Activated CD8-positive, alpha-beta T cell treated with anti-CD3 and anti-CD28 coated beads, Interleukin-2, amount 10 ng/mL, durations not matched to agents 7 days and 5 days (primary cell): ENCODE measurements around the gene MMP12. TPM values are rescaled to one million over a fixed set of nuclear protein-coding genes. Genes with fewer than 3 reads are reported as not detected.
A peak's percentile ranks its signal among the peaks of the same experiment; 100 is the strongest.

Experiments used
- ATAC-seq: fragments of 150-1000 bp; cut with Tn5 transposase; one replicate; pipeline ENCODE4 v1.10.0; 2021; ENCODE audit warnings: moderate library complexity
- CTCF ChIA-PET: fragments of 350-600 bp; sonication (Branson Sonifier 250); formaldehyde crosslinking; loops from one replicate; lab custom pipeline; 2021; ENCODE audit warnings: antibody characterized with exemption; lab: Charles Lee
- POLR2A ChIA-PET: fragments of 350-600 bp; sonication (Branson Sonifier 250); formaldehyde crosslinking; loops from one replicate; lab custom pipeline; 2021; ENCODE audit warnings: antibody characterized with exemption; lab: Charles Lee
- DNase-seq: peaks from one replicate; pipeline ENCODE4 v3.0.0-alpha.2; 2020
- H3K27ac Mint-ChIP-seq: one replicate; pipeline ENCODE4 v1.8.0; 2021; ENCODE audit warnings: mild to moderate bottlenecking, mixed read lengths
- H3K27me3 Mint-ChIP-seq: one replicate; pipeline ENCODE4 v1.8.0; 2021; ENCODE audit warnings: low read depth, mixed read lengths
- H3K36me3 Mint-ChIP-seq: one replicate; pipeline ENCODE4 v1.8.0; 2021; ENCODE audit warnings: low read depth, mixed read lengths
- H3K4me1 Mint-ChIP-seq: one replicate; pipeline ENCODE4 v1.8.0; 2021; ENCODE audit warnings: low read depth, mixed read lengths
- H3K4me3 Mint-ChIP-seq: one replicate; pipeline ENCODE4 v1.8.0; 2021; ENCODE audit warnings: mild to moderate bottlenecking, mixed read lengths
- H3K9me3 Mint-ChIP-seq: one replicate; pipeline ENCODE4 v1.8.0; 2022; ENCODE audit warnings: mixed read lengths; ENCODE audit not compliant: insufficient read depth
- total RNA-seq, 2 experiments: library from RNA; stranded (reverse); gene quantifications; one replicate each; pipeline ENCODE4 v1.2.3, GENCODE V29; 2021

MMP12 gene
- total RNA-seq, 2 experiments from 2014 or later = not detected

- ATAC-seq (no peak), DNase-seq (no peak)
- no peaks in the 10 kb centered on the region for H3K27me3 Mint-ChIP-seq
- H3K4me3 Mint-ChIP-seq = no peak overlapping the region
- no peaks in the 10 kb centered on the region for H3K9me3 Mint-ChIP-seq
- ChIA-PET CTCF (no interaction called here), POLR2A (no interaction called here)
- H3K27ac Mint-ChIP-seq = no peak overlapping the region
- no peaks in the 10 kb centered on the region for H3K36me3 Mint-ChIP-seq
- no peaks in the 10 kb centered on the region for H3K4me1 Mint-ChIP-seq
These were observed 28.5 kb downstream of the MMP12 start for GRCh38 chr11:102846292-102846691.

GRCh38 chr11:102843489-102843888 is 31.3 kb downstream of the MMP12 start, which contains the start of gene MMP3:
Gene MMP3 (minus strand): TSS chr11:102843609. CDS start chr11:102843546, 63 bp downstream.
- POLR2A ChIA-PET = no interaction called here
- no peaks in the 10 kb centered on the region for H3K4me1 Mint-ChIP-seq
- no peaks in the 10 kb centered on the region for H3K9me3 Mint-ChIP-seq
- H3K27ac Mint-ChIP-seq = no peak within 1 kb of the TSS
- ATAC-seq (no peak), DNase-seq (no peak)
- no peaks in the 10 kb centered on the region for H3K27me3 Mint-ChIP-seq
- CTCF ChIA-PET = no interaction called here
- H3K36me3 Mint-ChIP-seq = no peaks in the 10 kb centered on the region
- no peak within 1 kb of the TSS for H3K4me3 Mint-ChIP-seq

GRCh38 chr11:102842930-102843329 is 31.9 kb downstream of the MMP12 start:
- H3K4me3 Mint-ChIP-seq = no peak overlapping the region
- CTCF ChIA-PET = interaction anchor here (0.6 kb wide), 1 partner anchor 661 kb away, joined by 3 read pairs; no protein-coding TSS in a partner anchor
- H3K9me3 Mint-ChIP-seq = no peaks in the 10 kb centered on the region
- H3K27me3 Mint-ChIP-seq = no peaks in the 10 kb centered on the region
- POLR2A ChIA-PET = no interaction called here
- no peaks in the 10 kb centered on the region for H3K36me3 Mint-ChIP-seq
- DNase-seq (no peak), ATAC-seq (no peak)
- no peaks in the 10 kb centered on the region for H3K4me1 Mint-ChIP-seq
- H3K27ac Mint-ChIP-seq = no peak overlapping the region

GRCh38 chr11:102840018-102840417 is 34.8 kb downstream of the MMP12 start:
- no peaks in the 10 kb centered on the region for H3K36me3 Mint-ChIP-seq
- ATAC-seq = no peak
- POLR2A ChIA-PET = no interaction called here
- no peak overlapping the region for H3K4me3 Mint-ChIP-seq
- no peak overlapping the region for H3K27ac Mint-ChIP-seq
- no peak for DNase-seq
- no peaks in the 10 kb centered on the region for H3K9me3 Mint-ChIP-seq
- CTCF ChIA-PET = no interaction called here
- no peaks in the 10 kb centered on the region for H3K27me3 Mint-ChIP-seq
- H3K4me1 Mint-ChIP-seq = no peaks in the 10 kb centered on the region

GRCh38 chr11:102837646-102838045 is 37.1 kb downstream of the MMP12 start:
- H3K4me3 Mint-ChIP-seq = no peak overlapping the region
- H3K36me3 Mint-ChIP-seq = no peaks in the 10 kb centered on the region
- DNase-seq = no peak
- peaks cover 3% of the 10 kb centered on the region for H3K27me3 Mint-ChIP-seq
- CTCF ChIA-PET = no interaction called here
- no peak for ATAC-seq
- POLR2A ChIA-PET = no interaction called here
- H3K9me3 Mint-ChIP-seq = no peaks in the 10 kb centered on the region
- no peaks in the 10 kb centered on the region for H3K4me1 Mint-ChIP-seq
- H3K27ac Mint-ChIP-seq = no peak overlapping the region

- Mint-ChIP-seq H3K27me3 (peaks cover 6% of the 10 kb centered on the region), H3K4me3 (no peak overlapping the region), H3K27ac (no peak overlapping the region), H3K36me3 (no peaks in the 10 kb centered on the region), H3K9me3 (no peaks in the 10 kb centered on the region), H3K4me1 (no peaks in the 10 kb centered on the region)
- ATAC-seq (no peak), DNase-seq (no peak)
- POLR2A ChIA-PET = no interaction called here
- CTCF ChIA-PET = no interaction called here
These were observed 37.6 kb downstream of the MMP12 start for GRCh38 chr11:102837156-102837555.

GRCh38 chr11:102836290-102836875 is 38.4 kb downstream of the MMP12 start:
- ATAC-seq (no peak), DNase-seq (no peak)
- Mint-ChIP-seq H3K36me3 (no peaks in the 10 kb centered on the region), H3K27me3 (peaks cover 11% of the 10 kb centered on the region), H3K27ac (no peak overlapping the region), H3K4me3 (no peak overlapping the region), H3K4me1 (no peaks in the 10 kb centered on the region), H3K9me3 (no peaks in the 10 kb centered on the region)
- ChIA-PET CTCF (no interaction called here), POLR2A (no interaction called here)

GRCh38 chr11:102833731-102834130 is 41.1 kb downstream of the MMP12 start:
- Mint-ChIP-seq H3K27me3 (peaks cover 24% of the 10 kb centered on the region), H3K9me3 (no peaks in the 10 kb centered on the region)
- CTCF ChIA-PET = no interaction called here

GRCh38 chr11:102832612-102833011 is 42.2 kb downstream of the MMP12 start:
- ChIA-PET CTCF (no interaction called here), POLR2A (no interaction called here)
- no peaks in the 10 kb centered on the region for H3K4me1 Mint-ChIP-seq
- no peak overlapping the region for H3K27ac Mint-ChIP-seq
- peaks cover 24% of the 10 kb centered on the region for H3K27me3 Mint-ChIP-seq
- no peak overlapping the region for H3K4me3 Mint-ChIP-seq
- DNase-seq (no peak), ATAC-seq (no peak)
- H3K9me3 Mint-ChIP-seq = no peaks in the 10 kb centered on the region
- no peaks in the 10 kb centered on the region for H3K36me3 Mint-ChIP-seq

More at GRCh38 chr11:102833731-102834130, 41.1 kb downstream of the MMP12 start:
- ATAC-seq = no peak
- H3K4me3 Mint-ChIP-seq = no peak overlapping the region
- no peak overlapping the region for H3K27ac Mint-ChIP-seq
- POLR2A ChIA-PET = no interaction called here
- no peak for DNase-seq
- no peaks in the 10 kb centered on the region for H3K36me3 Mint-ChIP-seq
- no peaks in the 10 kb centered on the region for H3K4me1 Mint-ChIP-seq

GRCh38 chr11:102831489-102832440 is 43.0 kb downstream of the MMP12 start:
- no peak overlapping the region for H3K27ac Mint-ChIP-seq
- ChIA-PET CTCF (interaction anchor here (1.1 to 3.0 kb wide), 2 partner anchors 24 to 109 kb away, joined by 5 to 13 read pairs; no protein-coding TSS in a partner anchor), POLR2A (no interaction called here)
- peaks cover 24% of the 10 kb centered on the region for H3K27me3 Mint-ChIP-seq
- no peaks in the 10 kb centered on the region for H3K9me3 Mint-ChIP-seq
- H3K4me1 Mint-ChIP-seq = no peaks in the 10 kb centered on the region
- peak; percentile 23 for DNase-seq
- H3K4me3 Mint-ChIP-seq = no peak overlapping the region
- H3K36me3 Mint-ChIP-seq = no peaks in the 10 kb centered on the region
- no peak for ATAC-seq

GRCh38 chr11:102831128-102831488 is 43.7 kb downstream of the MMP12 start:
- no peak for DNase-seq
- no peak overlapping the region for H3K27ac Mint-ChIP-seq
- no peaks in the 10 kb centered on the region for H3K4me1 Mint-ChIP-seq
- H3K9me3 Mint-ChIP-seq = no peaks in the 10 kb centered on the region
- H3K4me3 Mint-ChIP-seq = no peak overlapping the region
- CTCF ChIA-PET = interaction anchor here (1.1 to 3.0 kb wide), 2 partner anchors 24 to 110 kb away, joined by 5 to 13 read pairs; no protein-coding TSS in a partner anchor
- H3K36me3 Mint-ChIP-seq = no peaks in the 10 kb centered on the region
- H3K27me3 Mint-ChIP-seq = peaks cover 24% of the 10 kb centered on the region
- ATAC-seq = no peak
- POLR2A ChIA-PET = no interaction called here
